H54 (cell line): ENCODE results near the gene FBXO44.
A peak's percentile ranks its signal among the peaks of the same experiment; 100 is the strongest.

Experiments
- DNase-seq: peaks from one replicate; pipeline ENCODE4 v3.0.0; 2011; ENCODE audit warnings: low spot score, mixed read lengths; ENCODE audit not compliant: insufficient read length
- FAIRE-seq: peaks from 3 replicates; lab custom pipeline; 2011; peaks lifted over from hg19 to GRCh38; lab: Jason Lieb, UNC
- POLR2A ChIP-seq: IDR thresholded peaks from 2 replicates; pipeline ENCODE4 v1.6.1; 2011; ENCODE audit warnings: low read depth, mild to moderate bottlenecking, low read length

FBXO44 gene

DNA sequence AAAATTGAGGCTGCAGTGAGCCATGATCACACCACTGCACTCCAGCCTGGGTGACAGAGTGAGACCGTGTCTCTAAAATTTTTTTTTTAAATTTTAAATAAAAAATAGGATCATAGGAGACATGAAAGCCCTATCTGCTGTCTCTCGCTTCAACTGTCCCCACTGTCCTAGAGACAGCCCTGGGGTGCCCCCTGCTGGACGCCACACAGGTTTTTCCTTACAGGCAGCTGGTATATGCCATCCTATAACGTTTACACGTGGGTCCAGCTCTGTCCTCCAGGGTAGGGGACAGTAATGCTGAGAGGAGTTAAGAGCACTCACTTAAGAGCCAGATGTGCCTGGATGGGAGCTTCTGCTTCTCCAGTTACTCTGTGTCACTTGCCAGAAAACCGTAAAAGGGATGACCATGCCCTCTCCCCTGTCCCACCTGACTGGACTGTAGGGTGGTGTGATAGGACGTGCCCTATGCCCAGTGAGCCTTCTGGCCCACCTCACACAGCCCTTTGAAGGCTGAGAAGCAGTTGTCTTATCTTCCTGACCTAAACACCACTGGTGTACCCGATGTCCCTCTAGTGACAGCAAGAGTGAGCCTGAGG is 8.9 kb upstream of the FBXO44 start:
- peak; percentile 62 for DNase-seq
- peak; percentile 66 for FAIRE-seq
- TF ChIP-seq POLR2A = no peak

DNA sequence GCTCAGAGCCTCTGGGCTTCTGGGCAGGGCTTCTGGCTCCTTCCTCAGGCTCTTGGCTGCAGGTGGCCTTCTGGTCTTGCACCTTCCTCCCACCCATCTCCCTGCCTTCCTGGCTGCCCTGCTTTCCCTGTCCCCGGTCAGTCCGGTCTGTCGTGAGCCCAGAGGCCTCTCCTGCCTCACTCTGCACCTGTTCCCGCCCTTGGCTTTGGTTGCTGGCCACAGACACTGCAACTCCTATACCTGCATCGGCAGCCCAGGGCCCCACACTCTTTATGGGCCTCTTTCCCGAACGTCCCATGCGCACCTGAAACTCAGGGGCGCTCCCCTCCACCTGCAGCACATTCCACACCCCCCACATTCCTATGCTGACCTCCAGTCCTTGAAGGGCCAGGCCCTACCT is 8.4 kb upstream of the FBXO44 start:
- TF ChIP-seq POLR2A = no peak
- DNase-seq (no peak), FAIRE-seq (no peak)

DNA sequence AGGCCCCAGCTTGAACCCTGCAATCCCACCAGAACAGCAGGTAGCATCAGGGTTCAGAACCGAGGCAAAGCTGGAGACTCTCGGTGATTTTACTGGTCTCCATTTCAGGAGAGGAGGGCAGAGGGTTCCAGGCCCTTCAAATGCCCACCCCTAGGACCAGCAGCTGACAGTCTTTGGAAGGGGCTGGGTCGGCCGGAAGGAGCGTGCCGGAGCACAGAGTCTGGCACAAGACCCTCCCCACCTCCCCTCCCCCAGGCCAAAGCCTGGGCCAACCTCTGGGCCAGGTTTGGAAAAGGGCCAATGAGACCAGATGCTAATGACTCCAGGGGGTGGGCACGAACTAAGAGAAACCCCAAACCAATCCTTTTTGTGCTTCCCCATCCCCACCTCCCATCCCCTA is 7.3 kb upstream of the FBXO44 start:
- TF ChIP-seq POLR2A = no peak
- no peak for DNase-seq
- FAIRE-seq = no peak

DNA sequence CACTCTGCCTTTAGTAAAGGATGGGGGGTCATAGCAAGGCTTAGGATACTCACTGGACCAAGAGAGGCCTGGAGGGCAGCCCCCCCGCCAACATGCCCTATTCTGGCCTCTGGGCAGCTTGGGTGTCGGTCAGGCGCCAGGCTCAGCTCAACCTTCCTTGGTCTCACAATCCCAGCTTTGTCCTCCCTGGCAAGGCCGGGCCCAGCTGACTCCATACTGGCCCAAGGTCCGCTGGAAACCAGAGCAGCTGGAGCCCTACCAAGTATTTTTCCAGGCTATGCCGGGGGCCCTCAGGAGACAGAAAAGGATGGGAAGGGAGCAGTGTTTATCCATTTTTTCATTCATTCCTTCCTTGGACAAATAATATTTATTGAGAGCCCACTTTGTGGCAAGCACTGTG is 6.6 kb upstream of the FBXO44 start:
- TF ChIP-seq POLR2A = no peak
- FAIRE-seq = no peak
- no peak for DNase-seq

DNA sequence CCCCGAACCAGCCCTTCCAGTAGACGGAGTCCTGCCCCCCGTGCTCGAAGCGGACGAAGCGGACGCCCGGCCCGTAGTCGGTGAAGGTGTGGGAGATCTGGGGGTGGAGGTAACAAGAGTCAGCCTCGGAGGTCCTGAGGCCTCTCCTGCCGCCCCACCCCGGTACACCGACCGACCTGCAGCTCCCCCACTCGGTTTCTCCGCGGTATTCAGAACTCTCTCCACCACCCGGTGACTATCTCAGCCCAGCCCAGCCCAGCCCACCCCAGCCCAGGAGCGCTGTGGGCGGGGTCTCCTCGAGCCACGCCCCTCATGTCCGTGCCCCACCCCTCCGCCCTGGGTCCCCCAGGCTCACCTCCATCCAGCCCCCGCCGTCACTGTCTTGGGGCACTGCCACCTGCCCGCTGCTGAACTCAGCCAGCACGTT is 5.9 kb upstream of the FBXO44 start:
- no peak for FAIRE-seq
- no peak for DNase-seq
- no peak for TF ChIP-seq POLR2A

DNA sequence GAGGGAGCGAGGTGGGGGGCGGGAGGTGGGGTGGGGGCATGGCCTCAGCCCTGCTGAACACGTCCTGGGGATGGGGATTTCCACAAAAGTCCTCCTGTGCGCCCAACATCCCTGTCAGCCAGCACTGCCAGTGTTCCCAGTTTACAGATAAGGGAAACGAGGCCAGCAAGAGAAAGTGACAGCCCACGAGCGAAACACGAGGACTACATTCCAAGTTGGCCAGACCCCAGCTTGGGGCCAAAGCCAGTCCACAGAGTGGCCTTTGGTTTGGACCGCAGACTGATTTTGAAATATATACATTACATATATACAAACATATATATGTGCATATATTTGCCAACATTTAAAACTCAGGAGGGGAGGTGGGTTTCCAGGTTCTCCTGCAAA is 5.4 kb upstream of the FBXO44 start:
- no peak for TF ChIP-seq POLR2A
- no peak for FAIRE-seq
- no peak for DNase-seq

DNA sequence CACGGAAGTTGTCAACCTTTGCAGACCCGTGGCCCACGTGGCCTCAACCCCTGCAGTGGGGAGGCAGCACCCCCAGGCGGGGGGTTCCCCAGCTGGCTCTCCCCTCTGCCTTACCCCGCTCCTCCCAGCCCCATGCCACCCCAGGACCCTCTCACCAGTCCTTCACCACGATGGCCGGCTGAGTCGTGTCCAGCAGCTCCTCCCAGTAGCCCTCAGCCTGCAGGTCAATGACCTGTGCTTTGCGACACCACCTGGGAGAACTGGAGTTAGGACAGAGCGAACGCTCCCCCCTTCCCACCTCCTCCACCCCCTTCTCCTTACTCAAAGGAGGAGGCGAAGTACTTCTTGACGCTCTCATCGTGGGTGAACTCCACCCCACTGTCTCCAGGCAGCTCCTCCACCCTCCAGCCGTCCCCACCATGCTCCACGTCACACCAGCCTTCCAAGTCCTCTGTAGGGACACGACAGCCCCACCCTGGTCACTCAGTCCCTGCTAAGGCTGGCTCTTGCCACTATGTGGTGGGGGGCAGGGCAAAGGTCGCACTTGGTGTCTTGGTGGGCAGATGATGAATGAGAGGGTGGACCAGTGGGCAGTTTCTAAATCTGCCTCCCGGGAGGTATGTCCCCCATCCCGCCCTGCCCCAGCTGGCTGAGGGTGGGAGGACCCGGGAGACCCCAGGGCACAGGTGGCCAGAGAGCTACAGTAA is 4.9 kb upstream of the FBXO44 start:
- DNase-seq = no peak
- TF ChIP-seq POLR2A = no peak
- no peak for FAIRE-seq

DNA sequence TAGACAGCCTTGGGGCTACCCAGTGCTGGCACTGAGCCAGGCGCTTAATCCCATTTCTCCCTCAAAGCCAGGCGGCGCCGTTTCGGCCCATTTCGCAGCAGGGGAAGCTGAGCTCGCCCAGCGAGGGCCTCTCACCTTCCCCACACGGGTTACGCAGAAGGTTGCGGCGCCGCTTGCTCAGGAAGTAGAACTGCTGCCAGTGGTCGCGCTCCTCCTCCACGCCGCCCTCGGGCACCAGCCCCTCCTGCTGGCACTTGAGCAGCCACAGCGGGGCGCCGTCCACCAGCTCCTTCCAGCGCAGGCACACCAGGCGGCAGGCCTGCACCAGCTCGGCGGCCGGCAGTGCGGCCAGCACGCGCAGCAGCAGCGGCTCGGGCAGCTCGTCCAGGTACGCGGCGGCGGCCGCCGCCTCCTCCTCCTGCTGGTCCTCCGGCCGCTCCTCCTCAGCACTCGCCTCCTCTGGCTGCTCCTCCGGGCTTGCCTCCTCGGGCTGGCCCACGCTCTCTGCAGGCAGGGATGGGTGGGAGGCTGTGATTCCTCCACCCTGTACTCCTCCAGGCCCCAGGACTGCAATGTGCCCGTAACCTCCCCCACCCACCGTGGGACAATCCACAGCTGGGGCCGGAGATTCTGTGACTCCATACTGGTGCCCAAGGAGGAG is 4.2 kb upstream of the FBXO44 start:
- no peak for FAIRE-seq
- DNase-seq = no peak
- no peak for TF ChIP-seq POLR2A

DNA sequence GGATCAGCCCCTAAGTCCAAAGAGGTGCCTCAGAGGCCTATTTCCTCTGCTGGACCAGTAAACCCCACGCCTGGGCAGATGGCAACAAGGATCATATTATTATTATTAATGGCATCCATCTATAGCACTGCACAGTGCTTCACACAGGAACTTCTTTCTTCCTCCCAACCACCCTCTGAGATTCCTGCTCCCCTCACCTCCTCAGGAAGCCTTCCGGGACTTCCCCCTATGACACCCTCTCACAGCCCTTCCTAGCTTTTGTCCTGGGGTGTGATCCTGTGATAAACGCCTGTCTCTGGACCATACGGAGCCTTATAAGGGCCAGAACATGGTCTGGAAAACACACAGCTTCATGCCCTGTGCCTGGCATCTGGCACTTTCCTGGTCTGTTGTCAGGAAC is 3.7 kb upstream of the FBXO44 start:
- FAIRE-seq = no peak
- DNase-seq = no peak
- TF ChIP-seq POLR2A = no peak

DNA sequence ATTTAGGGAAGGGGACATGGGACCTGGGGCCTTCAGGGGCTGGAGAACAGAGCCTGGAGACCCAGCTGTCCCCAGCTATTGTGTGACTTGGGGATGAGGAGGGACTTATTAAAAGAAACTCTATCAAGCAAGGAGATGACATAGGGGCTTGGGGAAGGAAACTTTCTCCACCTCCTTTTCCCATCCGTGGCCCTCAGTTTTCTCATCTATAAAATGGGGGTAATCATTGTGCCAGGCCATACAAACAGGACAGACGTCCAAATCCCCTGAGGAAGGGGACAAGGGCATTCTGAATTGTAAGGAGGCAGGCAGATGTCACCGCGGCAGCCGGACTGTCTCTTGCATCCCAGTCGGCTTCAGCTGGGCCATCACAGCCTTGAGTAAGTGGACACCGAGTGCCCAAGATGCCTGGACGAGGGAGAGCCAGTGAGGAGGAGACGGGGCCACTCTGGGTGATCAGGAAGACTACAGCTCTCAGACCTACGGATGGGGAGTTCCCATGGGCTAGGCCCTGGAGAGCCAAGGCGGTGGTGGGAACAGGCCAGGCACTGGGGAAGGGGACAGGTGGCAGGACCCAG is 2.4 kb upstream of the FBXO44 start:
- no peak for FAIRE-seq

DNA sequence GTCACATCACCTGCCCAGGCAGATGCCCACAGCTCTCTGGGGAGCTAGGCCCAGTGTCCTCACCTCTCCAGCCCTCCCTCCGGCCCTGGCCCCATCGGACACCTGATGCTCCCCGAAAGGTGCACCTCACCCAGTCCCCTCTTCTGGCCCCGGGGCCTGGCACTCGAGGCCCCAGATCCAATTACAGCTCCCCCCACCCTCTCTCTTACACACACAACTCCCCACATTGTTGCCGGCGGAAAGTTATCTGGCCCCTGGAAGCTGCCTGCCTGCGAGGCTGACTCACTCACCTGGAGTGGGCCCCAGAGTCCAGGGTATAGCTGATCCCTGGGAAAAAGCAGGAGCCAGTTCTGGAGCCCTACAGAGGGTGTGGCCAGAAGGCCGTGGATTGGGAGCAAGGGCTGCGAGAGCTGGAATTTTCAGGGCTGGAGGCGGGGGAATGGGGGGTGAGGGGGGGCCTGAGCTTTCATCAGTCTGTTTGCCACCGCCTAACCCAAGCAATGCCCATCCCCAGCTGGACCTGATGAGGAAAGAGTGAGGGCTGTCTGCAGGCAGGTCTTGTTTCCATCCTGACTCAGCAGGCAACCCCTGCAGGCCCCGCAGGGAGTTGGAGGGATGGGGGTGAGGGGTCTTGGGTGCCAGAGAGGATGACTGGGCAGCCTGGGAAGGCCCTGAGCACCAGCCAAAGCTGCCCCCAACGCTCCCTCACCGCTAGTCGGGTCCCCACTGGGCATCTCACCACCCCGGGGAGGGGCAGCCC is 1.4 kb upstream of the FBXO44 start:
- DNase-seq (peak; percentile 86), FAIRE-seq (peak; percentile 41)
- TF ChIP-seq POLR2A = no peak

More for the DNA sequence above, 2.4 kb upstream of the FBXO44 start:
- no peak for TF ChIP-seq POLR2A
- no peak for DNase-seq

DNA sequence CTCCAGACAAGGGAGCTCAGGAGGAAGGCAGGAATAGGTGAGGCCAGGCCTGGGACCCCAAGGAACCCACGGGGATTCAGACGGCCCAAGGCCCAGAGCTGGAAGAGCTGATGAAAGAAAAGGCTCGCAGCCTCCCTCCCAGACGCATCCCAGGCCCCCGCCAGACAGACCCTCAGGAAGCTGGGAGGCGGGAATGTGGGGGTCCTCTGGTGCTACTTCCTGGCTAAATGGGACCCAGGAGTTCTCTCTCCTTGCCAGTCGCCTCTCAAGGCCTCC is 878 bp upstream of the FBXO44 start:
- DNase-seq (no peak), FAIRE-seq (no peak)

DNA sequence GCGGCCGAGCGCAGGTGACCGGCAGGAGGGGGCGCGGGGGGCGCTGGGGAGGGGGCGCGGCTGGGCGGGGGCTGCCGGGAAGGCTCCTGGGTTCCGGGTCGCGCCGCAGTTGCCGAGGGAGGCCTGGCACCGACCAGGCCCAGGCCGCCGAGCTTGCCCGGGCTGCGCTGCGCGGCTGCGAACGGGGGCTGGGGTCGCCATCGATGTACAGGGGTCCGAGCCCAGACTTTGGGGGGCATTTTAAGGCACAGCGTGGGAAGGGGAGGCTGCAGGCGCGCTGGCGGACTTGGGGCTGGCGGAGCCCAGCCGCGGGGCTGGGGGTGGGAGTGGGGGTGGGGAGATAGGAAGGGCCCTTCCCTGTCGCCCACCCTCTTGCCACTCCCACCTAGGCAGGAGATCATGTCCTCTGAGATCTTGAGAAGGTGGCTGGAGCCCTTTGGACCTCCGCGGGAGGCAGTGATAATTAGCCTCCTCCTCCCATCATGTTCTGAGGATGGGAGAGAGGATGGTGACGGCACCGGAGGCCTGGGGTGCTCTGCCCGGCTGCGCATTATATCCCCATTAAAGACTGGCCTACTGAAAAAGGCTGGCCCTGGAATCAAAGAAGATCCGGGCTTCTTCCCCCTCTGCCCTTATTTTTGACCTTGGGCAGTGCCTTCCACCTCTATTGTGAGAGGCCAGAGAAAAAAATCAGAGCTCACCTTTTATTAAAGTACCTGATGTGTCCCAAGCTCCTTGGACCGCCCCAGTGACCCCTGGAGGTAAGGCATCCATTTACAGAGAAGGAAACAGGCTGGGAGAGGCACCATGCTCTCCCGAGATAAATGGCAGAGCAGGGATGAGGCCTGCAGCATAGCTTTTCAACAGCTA is 497 bp downstream of the FBXO44 start:
- DNase-seq (no peak), FAIRE-seq (no peak)
- no peak for TF ChIP-seq POLR2A

More for the DNA sequence above, 878 bp upstream of the FBXO44 start:
- TF ChIP-seq POLR2A = no peak

DNA sequence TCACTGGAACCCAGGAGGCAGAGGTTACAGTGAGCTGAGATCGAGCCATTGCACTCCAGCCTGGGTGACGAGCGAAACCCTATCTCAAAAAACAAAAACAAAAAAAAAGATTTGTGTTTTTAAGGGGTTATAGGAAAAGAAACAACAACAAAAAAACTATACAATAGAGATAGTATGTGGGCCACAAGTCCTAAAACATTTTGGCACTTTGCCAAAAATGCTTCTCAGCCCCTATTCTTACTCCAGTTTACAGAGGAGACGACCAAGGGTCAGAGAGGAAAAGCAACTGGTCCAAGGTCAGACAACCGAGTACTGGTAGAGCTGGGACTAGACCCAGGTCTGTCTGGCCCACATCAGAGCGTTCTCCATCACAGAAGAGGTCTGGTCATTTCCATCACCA is 3.0 kb downstream of the FBXO44 start:
- FAIRE-seq (no peak), DNase-seq (no peak)
- no peak for TF ChIP-seq POLR2A
